ENCODE measurements around the gene MAST4. TPM values are rescaled to one million over a fixed set of nuclear protein-coding genes. Genes with fewer than 3 reads are reported as not detected.

The MAST4 gene
- total RNA-seq, 4 donors from 2014 or later, result 16.2 to 32.8 (median 25.0) TPM

- ATAC-seq, result no peak
- no peak for TF ChIP-seq POLR2A (IDR thresholded peaks at IDR 0.05)
- no peak for TF ChIP-seq CTCF (IDR thresholded peaks at IDR 0.05)
- no peak for TF ChIP-seq POLR2AphosphoS5 (IDR thresholded peaks at IDR 0.05)
- no peak for TF ChIP-seq EP300 (IDR thresholded peaks at IDR 0.05)
- H3K9me3 ChIP-seq, result no peaks in the 10 kb centered on the region
- H3K4me1 ChIP-seq, result no peaks in the 10 kb centered on the region
- H3K4me3 ChIP-seq, result no peak overlapping the region
- H3K27ac ChIP-seq, result no peak overlapping the region
- no peaks in the 10 kb centered on the region for H3K36me3 ChIP-seq
- no peaks in the 10 kb centered on the region for H3K27me3 ChIP-seq
- WGBS, 2 donors (ENCODE audit: low coverage in 1 of 2), result 62 to 93% methylated on average over 4 of the region's 4 CpGs
Observed at GRCh38 chr5:66967826-66968262, 371.7 kb downstream of the MAST4 start.

GRCh38 chr5:66969484-66969883 lies 373.3 kb downstream of the MAST4 start:
- ATAC-seq, result no peak
- no peaks in the 10 kb centered on the region for H3K36me3 ChIP-seq
- no peak overlapping the region for H3K27ac ChIP-seq
- TF ChIP-seq POLR2A (IDR thresholded peaks at IDR 0.05) (no peak), POLR2AphosphoS5 (IDR thresholded peaks at IDR 0.05) (no peak), CTCF (IDR thresholded peaks at IDR 0.05) (no peak), EP300 (IDR thresholded peaks at IDR 0.05) (no peak)
- H3K9me3 ChIP-seq, result no peaks in the 10 kb centered on the region
- H3K4me3 ChIP-seq, result no peak overlapping the region
- WGBS, 2 donors (ENCODE audit: low coverage in 1 of 2), result 94 to 100% methylated on average over 1 to 4 of the region's 4 CpGs
- no peaks in the 10 kb centered on the region for H3K4me1 ChIP-seq
- H3K27me3 ChIP-seq, result no peaks in the 10 kb centered on the region

GRCh38 chr5:66969963-66970362 lies 373.8 kb downstream of the MAST4 start:
- Histone ChIP-seq H3K4me3 (no peak overlapping the region), H3K4me1 (no peaks in the 10 kb centered on the region), H3K27me3 (no peaks in the 10 kb centered on the region), H3K9me3 (no peaks in the 10 kb centered on the region), H3K36me3 (no peaks in the 10 kb centered on the region), H3K27ac (no peak overlapping the region)
- WGBS, 2 donors (ENCODE audit: low coverage in 1 of 2), result 83% methylated on average over 1 to 2 of the region's 2 CpGs
- TF ChIP-seq POLR2A (IDR thresholded peaks at IDR 0.05), result no peak
- TF ChIP-seq EP300 (IDR thresholded peaks at IDR 0.05), result no peak
- no peak for TF ChIP-seq POLR2AphosphoS5 (IDR thresholded peaks at IDR 0.05)
- no peak for TF ChIP-seq CTCF (IDR thresholded peaks at IDR 0.05)
- no peak for ATAC-seq

- 78 to 90% methylated on average over 2 of the region's 2 CpGs for WGBS, 2 donors (ENCODE audit: low coverage in 1 of 2)
- ATAC-seq, result no peak
- Histone ChIP-seq H3K9me3 (no peaks in the 10 kb centered on the region), H3K4me1 (no peaks in the 10 kb centered on the region), H3K27ac (no peak overlapping the region), H3K36me3 (no peaks in the 10 kb centered on the region), H3K27me3 (no peaks in the 10 kb centered on the region), H3K4me3 (no peak overlapping the region)
- TF ChIP-seq CTCF (IDR thresholded peaks at IDR 0.05) (no peak), POLR2AphosphoS5 (IDR thresholded peaks at IDR 0.05) (no peak), POLR2A (IDR thresholded peaks at IDR 0.05) (no peak), EP300 (IDR thresholded peaks at IDR 0.05) (no peak)
Observed at GRCh38 chr5:66972004-66972403, 375.8 kb downstream of the MAST4 start.

GRCh38 chr5:66974256-66974655 lies 378.1 kb downstream of the MAST4 start:
- 76 to 89% methylated on average over 6 of the region's 6 CpGs for WGBS, 2 donors (ENCODE audit: low coverage in 1 of 2)
- Histone ChIP-seq H3K9me3 (no peaks in the 10 kb centered on the region), H3K27me3 (no peaks in the 10 kb centered on the region), H3K27ac (no peak overlapping the region), H3K4me3 (no peak overlapping the region), H3K36me3 (no peaks in the 10 kb centered on the region), H3K4me1 (no peaks in the 10 kb centered on the region)
- no peak for TF ChIP-seq POLR2A (IDR thresholded peaks at IDR 0.05)
- TF ChIP-seq POLR2AphosphoS5 (IDR thresholded peaks at IDR 0.05), result no peak
- no peak for TF ChIP-seq CTCF (IDR thresholded peaks at IDR 0.05)
- no peak for TF ChIP-seq EP300 (IDR thresholded peaks at IDR 0.05)
- no peak for ATAC-seq

Data from gastroesophageal sphincter (tissue), 4 donors.